Cardiac muscle cell (in vitro differentiated cells and primary cell): Measurements from ENCODE around the gene KISS1. TPM values are rescaled to one million over a fixed set of nuclear protein-coding genes. Genes with fewer than 3 reads are reported as not detected.

Experiments used
- DNase-seq, 2 donors: peaks; one replicate each; pipeline versions ENCODE4 v3.0.0 to v3.0.0-alpha.2; 2010 to 2017; ENCODE audit warnings: low read depth in 1 of 2, low spot score in 1 of 2
- H3K27ac ChIP-seq: fragments of 200-600 bp; sonication (generic); 2 replicates; pipeline ENCODE4 v1.5.1; 2016
- H3K27me3 ChIP-seq: fragments of 200-600 bp; sonication (generic); 2 replicates; pipeline ENCODE4 v1.6.0; 2016; ENCODE audit warnings: control low read depth
- H3K36me3 ChIP-seq: fragments of 200-600 bp; sonication (generic); 2 replicates; pipeline ENCODE4 v1.5.1; 2016; ENCODE audit warnings: control low read depth
- H3K4me1 ChIP-seq: fragments of 200-600 bp; sonication (generic); 2 replicates; pipeline ENCODE4 v1.8.1; 2017; ENCODE audit warnings: low read depth, mild to moderate bottlenecking, mixed run types
- H3K4me3 ChIP-seq: fragments of 200-600 bp; sonication (generic); 2 replicates; pipeline ENCODE4 v1.5.1; 2016; ENCODE audit warnings: mild to moderate bottlenecking
- H3K9me3 ChIP-seq: fragments of 200-600 bp; sonication (generic); 2 replicates; pipeline ENCODE4 v1.5.1; 2017; ENCODE audit warnings: low read depth, mild to moderate bottlenecking, control low read depth
- polyA plus RNA-seq: library from polyadenylated mRNA; unstranded; fragments of >200 nt; fragmentation: Nextera tagmentation; extraction: Ambion mirVana; gene quantifications from 2 replicates; pipeline ENCODE4 v1.2.1, GENCODE V29; 2016
- total RNA-seq: library from RNA; depleted of rRNA; stranded (reverse); fragments of >200 nt; gene quantifications from 2 replicates; pipeline ENCODE4 v1.2.3, GENCODE V29; 2016
- TF ChIP-seq, protein P1 (sequence below): IDR thresholded peaks from 2 replicates; pipeline ENCODE4 v1.5.1; 2012; ENCODE audit warnings: low read depth, mild to moderate bottlenecking, low read length

KISS1 gene
- total and polyA plus RNA-seq, 2 experiments from 2014 or later, result 0.21 to 1.4 TPM

DNA sequence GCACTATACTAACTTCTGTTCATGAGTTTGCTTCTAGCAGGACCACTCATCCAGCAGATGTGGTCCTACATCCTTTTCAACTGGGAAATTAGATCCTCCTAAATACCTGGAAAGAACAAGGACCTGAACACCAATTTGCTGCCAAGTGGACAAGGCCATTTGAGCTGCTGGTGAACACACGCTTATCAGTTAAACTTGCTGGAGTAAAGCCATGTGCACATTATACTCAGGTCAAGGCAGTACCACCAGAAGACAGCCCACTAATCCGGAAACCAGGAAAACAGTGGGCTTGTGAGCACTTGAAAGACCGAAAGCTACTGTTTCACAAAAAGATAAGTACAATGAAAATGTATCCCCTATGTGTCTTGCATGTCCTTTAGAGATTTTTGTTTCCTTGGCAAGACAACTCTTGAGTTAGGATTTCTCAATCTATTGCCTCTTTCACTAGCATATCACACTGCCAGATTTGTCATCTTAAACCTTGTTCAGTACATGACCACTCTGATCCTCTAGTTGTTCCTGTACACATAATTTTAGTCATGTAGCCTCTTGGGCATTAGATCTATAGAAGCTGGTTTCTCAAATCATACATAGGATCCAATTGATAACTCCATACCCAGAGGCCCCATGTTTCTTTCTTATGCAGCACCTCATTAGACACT, 25.7 kb downstream of the KISS1 start:
- Histone ChIP-seq H3K36me3 (no peaks in the 10 kb centered on the region), H3K4me3 (no peak overlapping the region), H3K9me3 (no peaks in the 10 kb centered on the region), H3K27ac (no peak overlapping the region), H3K27me3 (peaks cover 21% of the 10 kb centered on the region), H3K4me1 (no peaks in the 10 kb centered on the region)
- TF ChIP-seq, protein P1, sequence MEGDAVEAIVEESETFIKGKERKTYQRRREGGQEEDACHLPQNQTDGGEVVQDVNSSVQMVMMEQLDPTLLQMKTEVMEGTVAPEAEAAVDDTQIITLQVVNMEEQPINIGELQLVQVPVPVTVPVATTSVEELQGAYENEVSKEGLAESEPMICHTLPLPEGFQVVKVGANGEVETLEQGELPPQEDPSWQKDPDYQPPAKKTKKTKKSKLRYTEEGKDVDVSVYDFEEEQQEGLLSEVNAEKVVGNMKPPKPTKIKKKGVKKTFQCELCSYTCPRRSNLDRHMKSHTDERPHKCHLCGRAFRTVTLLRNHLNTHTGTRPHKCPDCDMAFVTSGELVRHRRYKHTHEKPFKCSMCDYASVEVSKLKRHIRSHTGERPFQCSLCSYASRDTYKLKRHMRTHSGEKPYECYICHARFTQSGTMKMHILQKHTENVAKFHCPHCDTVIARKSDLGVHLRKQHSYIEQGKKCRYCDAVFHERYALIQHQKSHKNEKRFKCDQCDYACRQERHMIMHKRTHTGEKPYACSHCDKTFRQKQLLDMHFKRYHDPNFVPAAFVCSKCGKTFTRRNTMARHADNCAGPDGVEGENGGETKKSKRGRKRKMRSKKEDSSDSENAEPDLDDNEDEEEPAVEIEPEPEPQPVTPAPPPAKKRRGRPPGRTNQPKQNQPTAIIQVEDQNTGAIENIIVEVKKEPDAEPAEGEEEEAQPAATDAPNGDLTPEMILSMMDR, result no peak
- no peak for DNase-seq

DNA sequence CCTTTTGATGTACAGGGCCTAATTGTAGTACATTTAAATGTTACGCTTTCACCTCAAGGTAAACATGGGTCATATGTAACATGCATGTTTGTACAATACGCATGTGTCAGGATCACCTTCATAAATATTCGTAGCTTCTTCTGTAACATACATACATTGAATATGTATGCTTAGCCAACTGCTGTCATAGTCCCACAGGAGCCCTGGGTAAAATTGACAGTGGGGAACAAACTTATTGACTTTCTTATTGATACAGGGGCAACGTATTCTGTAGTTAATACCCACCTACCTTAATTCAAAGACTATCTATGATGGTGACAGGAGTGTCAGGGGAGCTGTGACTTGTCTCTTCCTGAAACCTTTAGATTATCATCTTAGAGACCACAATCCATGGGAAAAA, 26.4 kb downstream of the KISS1 start:
- H3K4me1 ChIP-seq, result no peaks in the 10 kb centered on the region
- no peaks in the 10 kb centered on the region for H3K9me3 ChIP-seq
- peaks cover 13% of the 10 kb centered on the region for H3K27me3 ChIP-seq
- TF ChIP-seq, protein P1, result no peak
- H3K27ac ChIP-seq, result no peak overlapping the region
- no peak overlapping the region for H3K4me3 ChIP-seq
- no peak for DNase-seq
- no peaks in the 10 kb centered on the region for H3K36me3 ChIP-seq

GRCh38 chr1:204167730-204168129, 28.6 kb downstream of the KISS1 start:
- Histone ChIP-seq H3K4me1 (no peaks in the 10 kb centered on the region), H3K9me3 (no peaks in the 10 kb centered on the region), H3K27me3 (no peaks in the 10 kb centered on the region), H3K4me3 (no peak overlapping the region), H3K36me3 (no peaks in the 10 kb centered on the region), H3K27ac (no peak overlapping the region)
- TF ChIP-seq, protein P1, result no peak
- DNase-seq, result no peak

DNA sequence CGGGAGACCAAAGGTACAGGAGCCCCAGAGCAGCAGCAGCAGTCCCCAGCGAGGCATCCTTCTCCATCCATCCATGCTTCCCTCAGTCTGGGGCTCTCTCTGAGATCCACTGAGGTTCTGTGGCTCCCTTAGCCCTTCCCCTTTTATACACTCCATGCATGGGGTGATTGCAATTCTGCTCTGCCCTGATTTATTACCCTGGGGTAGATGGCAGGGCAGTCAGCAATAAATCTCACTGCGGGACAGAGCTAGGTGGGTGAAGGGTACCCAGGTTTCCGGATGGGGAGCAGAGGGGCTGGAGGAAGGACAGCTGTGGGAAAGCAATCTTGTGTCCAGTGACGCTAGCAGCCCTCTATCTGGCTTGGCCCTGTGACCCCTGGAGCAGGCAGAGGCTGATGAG, 30.1 kb downstream of the KISS1 start, which contains the start of gene REN:
REN (minus strand) TSS at position 119 of the 400 bp plus-strand sequence; CDS start at position 75, 44 bp downstream.
- TF ChIP-seq, protein P1, result no peak
- no peaks in the 10 kb centered on the region for H3K4me1 ChIP-seq
- no peak for DNase-seq
- H3K36me3 ChIP-seq, result no peaks in the 10 kb centered on the region
- no peak within 1 kb of the TSS for H3K27ac ChIP-seq
- peaks cover 4% of the 10 kb centered on the region for H3K27me3 ChIP-seq
- no peak within 1 kb of the TSS for H3K4me3 ChIP-seq
- H3K9me3 ChIP-seq, result no peaks in the 10 kb centered on the region

DNA sequence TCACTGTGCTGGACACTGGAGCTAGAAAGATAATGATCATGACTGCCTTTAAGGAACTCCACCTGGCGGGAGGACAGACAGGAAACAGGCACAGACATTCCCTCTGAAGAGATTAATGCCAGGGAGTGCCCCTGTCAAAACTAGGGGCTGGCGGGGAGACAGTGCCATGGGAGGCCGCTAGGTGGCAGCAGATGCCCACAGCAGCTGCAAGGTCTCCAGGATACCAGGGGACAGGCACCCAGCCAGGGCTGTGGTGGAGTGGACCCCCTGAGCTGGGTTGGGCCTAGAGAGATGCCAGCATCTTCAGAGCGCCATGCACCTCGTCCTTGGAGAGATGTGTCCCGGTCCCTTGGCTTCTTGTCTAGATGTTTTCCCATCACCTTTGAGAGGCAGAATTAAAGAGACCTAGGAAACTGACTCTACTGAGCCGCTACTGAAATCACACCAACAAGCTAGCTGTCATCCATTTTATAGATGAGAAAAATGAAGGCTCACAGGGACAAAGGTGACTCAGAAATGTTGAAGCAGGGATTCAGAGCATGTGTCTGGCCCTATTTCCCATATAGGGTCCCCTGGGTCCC, 33.7 kb downstream of the KISS1 start:
- Histone ChIP-seq H3K27me3 (peaks cover 17% of the 10 kb centered on the region), H3K4me1 (no peaks in the 10 kb centered on the region), H3K4me3 (no peak overlapping the region), H3K27ac (no peak overlapping the region), H3K9me3 (no peaks in the 10 kb centered on the region), H3K36me3 (no peaks in the 10 kb centered on the region)
- DNase-seq, result peak; percentile 72 to 79
- TF ChIP-seq, protein P1, result peak; percentile 99
